Neural cell (in vitro differentiated cells): ENCODE results near the gene NCKAP1. TPM values are rescaled to one million over a fixed set of nuclear protein-coding genes. Genes with fewer than 3 reads are reported as not detected.

Experiments
- H2AFZ ChIP-seq: fragments of 200-600, 300-800 bp; sonication (generic), shearing (Covaris generic); 2 replicates; pipeline ENCODE4 v1.6.0; 2014; ENCODE audit warnings: low read depth, mild to moderate bottlenecking, antibody characterized with exemption, low read length, moderate library complexity
- H3F3A ChIP-seq: fragments of 200-600 bp; shearing (Covaris generic); 2 replicates; pipeline ENCODE4 v1.6.1; 2016; ENCODE audit warnings: mild to moderate bottlenecking, moderate library complexity, mixed read lengths, antibody characterized with exemption, low read length; ENCODE audit not compliant: insufficient read depth, poor library complexity, severe bottlenecking
- H3K27ac ChIP-seq: fragments of 200-600, 300-800 bp; sonication (generic), shearing (Covaris generic); 2 replicates; pipeline ENCODE4 v1.5.1; 2014; ENCODE audit warnings: mild to moderate bottlenecking, low read length, moderate library complexity
- H3K27me3 ChIP-seq: fragments of 300-800, 200-600 bp; sonication (generic), shearing (Covaris generic); 2 replicates; pipeline ENCODE4 v1.6.0; 2014; ENCODE audit warnings: mild to moderate bottlenecking, low read depth, low read length, moderate library complexity; ENCODE audit not compliant: insufficient read depth
- H3K36me3 ChIP-seq: fragments of 300-800, 200-600 bp; sonication (generic), shearing (Covaris generic); 2 replicates; pipeline ENCODE4 v1.5.1; 2014; ENCODE audit warnings: mild to moderate bottlenecking, antibody characterized with exemption, low read length, moderate library complexity; ENCODE audit not compliant: insufficient read depth
- H3K4me2 ChIP-seq: fragments of 300-800, 200-600 bp; sonication (generic), shearing (Covaris generic); 2 replicates; pipeline ENCODE4 v1.6.0; 2014; ENCODE audit warnings: mild to moderate bottlenecking, low read length
- H3K4me3 ChIP-seq: fragments of 300-800, 200-600 bp; sonication (generic), shearing (Covaris generic); 2 replicates; pipeline ENCODE4 v1.5.1; 2014; ENCODE audit warnings: mild to moderate bottlenecking, low read length, moderate library complexity
- H3K79me2 ChIP-seq: fragments of 200-600 bp; shearing (Covaris generic); replicated peaks from 2 replicates; pipeline ENCODE4 v1.6.0; 2014; ENCODE audit warnings: mild to moderate bottlenecking, low read length, moderate library complexity; ENCODE audit not compliant: insufficient read depth
- H3K9ac ChIP-seq: fragments of 300-800, 200-600 bp; sonication (generic), shearing (Covaris generic); 2 replicates; pipeline ENCODE4 v1.6.1; 2016; ENCODE audit warnings: mild to moderate bottlenecking, low read length, mixed read lengths
- H3K9me2 ChIP-seq: fragments of 200-600 bp; shearing (Covaris generic); 2 replicates; pipeline ENCODE4 v1.6.1; 2016; ENCODE audit warnings: mild to moderate bottlenecking, low read length, mixed read lengths; ENCODE audit not compliant: insufficient read depth
- H3K9me3 ChIP-seq: fragments of 200-600, 300-800 bp; sonication (generic), shearing (Covaris generic); 2 replicates; pipeline ENCODE4 v1.6.1; 2016; ENCODE audit warnings: mild to moderate bottlenecking, mixed run types, low read length, moderate library complexity, mixed read lengths
- H4K20me1 ChIP-seq: fragments of 200-600 bp; shearing (Covaris generic); 2 replicates; pipeline ENCODE4 v1.6.1; 2016; ENCODE audit warnings: mild to moderate bottlenecking, mixed run types; ENCODE audit not compliant: insufficient read depth
- CTCF ChIP-seq: fragments of 450-650 bp; IDR thresholded peaks from 2 replicates; pipeline ENCODE4 v1.5.1; 2014; ENCODE audit warnings: antibody characterized with exemption, mild to moderate bottlenecking, moderate library complexity; ENCODE audit not compliant: poor library complexity, severe bottlenecking
- EP300 ChIP-seq: fragments of 450-650 bp; conservative IDR thresholded peaks from 2 replicates; pipeline ENCODE4 v1.6.1; 2014; ENCODE audit warnings: antibody characterized with exemption, mild to moderate bottlenecking, moderate library complexity; ENCODE audit not compliant: poor library complexity, severe bottlenecking
- EZH2 ChIP-seq: fragments of 200-600, 300-800 bp; shearing (Covaris generic), sonication (generic); IDR thresholded peaks from 2 replicates; pipeline ENCODE4 v1.6.1; 2014; ENCODE audit warnings: antibody characterized with exemption, low read length, borderline replicate concordance, mild to moderate bottlenecking; ENCODE audit not compliant: insufficient read depth, poor library complexity, severe bottlenecking
- MXI1 ChIP-seq: fragments of 450-650 bp; conservative IDR thresholded peaks from 2 replicates; pipeline ENCODE4 v1.6.1; 2014; ENCODE audit warnings: antibody characterized with exemption, mild to moderate bottlenecking; ENCODE audit not compliant: poor library complexity, severe bottlenecking
- POLR2AphosphoS5 ChIP-seq: IDR thresholded peaks from 2 replicates; pipeline ENCODE4 v1.6.1; 2012
- RAD21 ChIP-seq: fragments of 450-650 bp; conservative IDR thresholded peaks from 2 replicates; pipeline ENCODE4 v1.6.1; 2014; ENCODE audit warnings: antibody characterized with exemption, mild to moderate bottlenecking, moderate library complexity
- REST ChIP-seq: IDR thresholded peaks from 2 replicates; pipeline ENCODE4 v1.6.1; 2012; ENCODE audit warnings: borderline replicate concordance
- SMC3 ChIP-seq: fragments of 450-650 bp; conservative IDR thresholded peaks from 2 replicates; pipeline ENCODE4 v1.6.1; 2014; ENCODE audit warnings: antibody characterized with exemption, mild to moderate bottlenecking, moderate library complexity; ENCODE audit not compliant: poor library complexity
- TAF1 ChIP-seq: IDR thresholded peaks from 2 replicates; pipeline ENCODE4 v1.6.1; 2012; ENCODE audit warnings: low read depth
- polyA plus RNA-seq: library from polyadenylated mRNA; depleted of rRNA; stranded (reverse); fragments of >200 nt; gene quantifications from 2 replicates; pipeline ENCODE4 v1.2.3, GENCODE V29; 2014

NCKAP1 gene
- polyA plus RNA-seq, 1 donor from 2014 or later: 124 TPM

- Histone ChIP-seq H3K27ac (no peak overlapping the region), H3K9me2 (no peaks in the 10 kb centered on the region), H3K27me3 (no peaks in the 10 kb centered on the region), H3K79me2 (no peaks in the 10 kb centered on the region), H3K9ac (no peak overlapping the region), H3K4me2 (no peak overlapping the region), H3F3A (no peaks in the 10 kb centered on the region), H4K20me1 (no peaks in the 10 kb centered on the region), H3K9me3 (peaks cover 2% of the 10 kb centered on the region), H3K4me3 (no peak overlapping the region), H3K36me3 (peaks cover 26% of the 10 kb centered on the region), H2AFZ (no peak overlapping the region)
- TF ChIP-seq EZH2: no peak
- no peak for TF ChIP-seq POLR2AphosphoS5
- TF ChIP-seq EP300: no peak
- TF ChIP-seq TAF1: no peak
- no peak for TF ChIP-seq CTCF
- TF ChIP-seq SMC3: no peak
- TF ChIP-seq MXI1: no peak
- TF ChIP-seq REST: no peak
- no peak for TF ChIP-seq RAD21
These were observed 60.8 kb downstream of the NCKAP1 start for GRCh38 chr2:182977463-182977862.

GRCh38 chr2:182973441-182974352 lies 64.6 kb downstream of the NCKAP1 start:
- H2AFZ ChIP-seq: no peak overlapping the region
- no peak overlapping the region for H3K4me3 ChIP-seq
- H3F3A ChIP-seq: no peaks in the 10 kb centered on the region
- H3K27me3 ChIP-seq: no peaks in the 10 kb centered on the region
- H3K79me2 ChIP-seq: no peaks in the 10 kb centered on the region
- no peaks in the 10 kb centered on the region for H4K20me1 ChIP-seq
- H3K9me2 ChIP-seq: no peaks in the 10 kb centered on the region
- H3K27ac ChIP-seq: no peak overlapping the region
- TF ChIP-seq EP300: no peak
- no peak for TF ChIP-seq TAF1
- TF ChIP-seq EZH2: no peak
- no peak for TF ChIP-seq POLR2AphosphoS5
- TF ChIP-seq MXI1: no peak
- no peak for TF ChIP-seq RAD21
- no peak for TF ChIP-seq REST
- no peak for TF ChIP-seq CTCF
- no peak for TF ChIP-seq SMC3
- H3K9ac ChIP-seq: no peak overlapping the region
- H3K4me2 ChIP-seq: no peak overlapping the region
- peaks cover 16% of the 10 kb centered on the region for H3K36me3 ChIP-seq
- H3K9me3 ChIP-seq: peaks cover 12% of the 10 kb centered on the region
